NB4 (cell line): Measurements from ENCODE around the gene BIN1.

Experiments used
- CTCF ChIP-seq: IDR thresholded peaks from one replicate; pipeline ENCODE4 v1.5.1; 2012; ENCODE audit warnings: low read depth, low read length
- POLR2A ChIP-seq: IDR thresholded peaks from 2 replicates; pipeline ENCODE4 v1.6.1; 2011; ENCODE audit warnings: mild to moderate bottlenecking; ENCODE audit not compliant: insufficient read length; ENCODE audit errors: extremely low read depth

GRCh38 chr2:127124426-127124825, 17.5 kb upstream of the BIN1 start:
- no peak for TF ChIP-seq CTCF
- no peak for TF ChIP-seq POLR2A
